ENCODE results near the gene GGN. TPM values are rescaled to one million over a fixed set of nuclear protein-coding genes. Genes with fewer than 3 reads are reported as not detected.
"Not testable (repeated sequence)": the region's sequence is repeated elsewhere in the genome, so short reads cannot be mapped to it uniquely, and the experiment has no call there.

Gene GGN
- total RNA-seq, 1 donor from 2014 or later = not detected

GRCh38 chr19:38429811-38430156, 42.0 kb upstream of the GGN start:
- intact Hi-C loops (cut with DNase I) = no loop called here
- Histone ChIP-seq H3K27ac (no peak overlapping the region), H3K36me3 (no peaks in the 10 kb centered on the region), H3K27me3 (peaks cover 19% of the 10 kb centered on the region), H3K4me3 (no peak overlapping the region), H3K9me3 (no peaks in the 10 kb centered on the region), H3K4me1 (no peaks in the 10 kb centered on the region)
- ATAC-seq = no peak
- DNase-seq = no peak
- no peak for TF ChIP-seq CTCF (IDR thresholded peaks at IDR 0.05)

- DNase-seq = no peak
- H3K27me3 ChIP-seq = peaks cover 14% of the 10 kb centered on the region
- H3K4me1 ChIP-seq = no peaks in the 10 kb centered on the region
- H3K27ac ChIP-seq = no peak overlapping the region
- H3K4me3 ChIP-seq = no peak overlapping the region
- ATAC-seq = no peak
- TF ChIP-seq CTCF (IDR thresholded peaks at IDR 0.05) = no peak
- no peaks in the 10 kb centered on the region for H3K9me3 ChIP-seq
- intact Hi-C loops (cut with DNase I) = no loop called here
- no peaks in the 10 kb centered on the region for H3K36me3 ChIP-seq
These were observed 41.4 kb upstream of the GGN start for GRCh38 chr19:38429055-38429810.

GRCh38 chr19:38427035-38427677, 39.3 kb upstream of the GGN start:
- H3K36me3 ChIP-seq; intact Hi-C loops (cut with DNase I); H3K4me1 ChIP-seq; H3K4me3 ChIP-seq; H3K27me3 ChIP-seq; H3K9me3 ChIP-seq; DNase-seq; H3K27ac ChIP-seq; ATAC-seq: not testable (repeated sequence)

GRCh38 chr19:38425810-38426466, 38.1 kb upstream of the GGN start, which contains the start of gene RASGRP4:
TSS of gene RASGRP4 (minus strand) at chr19:38426219. CDS start at chr19:38426091, 128 bp downstream.
- intact Hi-C loops (cut with DNase I) = no loop called here
- peak; percentile 71 for DNase-seq
- H3K9me3 ChIP-seq = no peaks in the 10 kb centered on the region
- H3K27ac ChIP-seq = peak within 1 kb of the TSS; percentile 58
- peak within 1 kb of the TSS; percentile 36 for H3K4me3 ChIP-seq
- ATAC-seq = peak; percentile 88
- H3K27me3 ChIP-seq = no peaks in the 10 kb centered on the region
- TF ChIP-seq CTCF (IDR thresholded peaks at IDR 0.05) = no peak
- no peaks in the 10 kb centered on the region for H3K4me1 ChIP-seq
- H3K36me3 ChIP-seq = no peaks in the 10 kb centered on the region

GRCh38 chr19:38425222-38425809, 37.5 kb upstream of the GGN start:
- peak; percentile 42 for ATAC-seq
- Histone ChIP-seq H3K27me3 (no peaks in the 10 kb centered on the region), H3K9me3 (no peaks in the 10 kb centered on the region), H3K4me1 (no peaks in the 10 kb centered on the region), H3K4me3 (peak overlapping the region; percentile 36), H3K36me3 (no peaks in the 10 kb centered on the region), H3K27ac (peak overlapping the region; percentile 58)
- intact Hi-C loops (cut with DNase I) = no loop called here
- DNase-seq = no peak
- TF ChIP-seq CTCF (IDR thresholded peaks at IDR 0.05) = no peak

GRCh38 chr19:38424272-38424671, 36.4 kb upstream of the GGN start:
- Histone ChIP-seq H3K4me1 (no peaks in the 10 kb centered on the region), H3K27ac (no peak overlapping the region), H3K36me3 (no peaks in the 10 kb centered on the region), H3K27me3 (no peaks in the 10 kb centered on the region), H3K4me3 (no peak overlapping the region), H3K9me3 (no peaks in the 10 kb centered on the region)
- no peak for TF ChIP-seq CTCF (IDR thresholded peaks at IDR 0.05)
- intact Hi-C loops (cut with DNase I) = no loop called here
- DNase-seq (no peak), ATAC-seq (no peak)
